Germinal center (tissue), 1 donor: Measurements from ENCODE around the gene ZNF679.
"Not testable (repeated sequence)": the region's sequence is repeated elsewhere in the genome, so short reads cannot be mapped to it uniquely, and the experiment has no call there.

Experiments
- DNase-seq: peaks from one replicate; pipeline ENCODE4 v3.0.0; 2012; ENCODE audit warnings: mixed read lengths, low spot score

Gene ZNF679

GRCh38 chr7:64310426-64310825, 82.2 kb downstream of the ZNF679 start:
- no peak for DNase-seq

GRCh38 chr7:64312826-64313225, 84.6 kb downstream of the ZNF679 start:
- DNase-seq, result no peak

GRCh38 chr7:64313740-64314491, 85.6 kb downstream of the ZNF679 start, which contains the start of gene ZNF736:
ZNF736 (plus strand) TSS chr7:64313961; CDS start chr7:64314151, 190 bp downstream.
- peak; percentile 93 for DNase-seq

GRCh38 chr7:64314566-64314965, 86.3 kb downstream of the ZNF679 start:
- DNase-seq, result no peak

GRCh38 chr7:64316031-64316742, 87.9 kb downstream of the ZNF679 start:
- DNase-seq, result not testable (repeated sequence)
